Panc1 (cell line): ENCODE measurements around the gene TESK2. TPM values are rescaled to one million over a fixed set of nuclear protein-coding genes. Genes with fewer than 3 reads are reported as not detected.

Experiments used
- ATAC-seq: fragments of 200-7000 bp; cut with Tn5 transposase; 2 replicates; pipeline ENCODE4 v1.9.1; 2020; ENCODE audit warnings: mild to moderate bottlenecking, moderate library complexity
- BruUV-seq: library from RNA; stranded (reverse); fragments of 400-500 nt; replicated peaks from 2 replicates; lab custom pipeline; 2021; lab: Mats Ljungman, UMichigan
- CTCF ChIA-PET: fragments of 300-600 bp; sonication (Branson Sonifier 250); formaldehyde crosslinking; loops from one replicate; lab custom pipeline; 2022; ENCODE audit warnings: antibody characterized with exemption; lab: Charles Lee
- POLR2A ChIA-PET: fragments of 300-600 bp; sonication (Branson Sonifier 250); formaldehyde crosslinking; loops from one replicate; lab custom pipeline; 2022; ENCODE audit warnings: antibody characterized with exemption; lab: Charles Lee
- DNase-seq: peaks from one replicate; pipeline ENCODE4 v3.0.0-alpha.2; 2010; ENCODE audit warnings: low read depth, low spot score
- H3K27ac ChIP-seq: 2 replicates; pipeline ENCODE4 v1.5.1; 2011; ENCODE audit warnings: mild to moderate bottlenecking, low read length, inconsistent platforms
- H3K27me3 ChIP-seq: fragments of 200-500 bp; sonication (Bioruptor generic); 2 replicates; pipeline ENCODE4 v1.6.0; 2014; ENCODE audit warnings: low read length, inconsistent platforms; ENCODE audit not compliant: control insufficient read depth, insufficient read depth
- H3K36me3 ChIP-seq: fragments of 200-500 bp; sonication (Bioruptor generic); 2 replicates; pipeline ENCODE4 v1.5.1; 2014; ENCODE audit warnings: inconsistent platforms, mild to moderate bottlenecking, low read length, moderate library complexity; ENCODE audit not compliant: control insufficient read depth, insufficient read depth
- H3K4me1 ChIP-seq: 2 replicates; pipeline ENCODE4 v1.5.1; 2011; ENCODE audit warnings: inconsistent platforms, mild to moderate bottlenecking, low read length, moderate library complexity; ENCODE audit not compliant: control insufficient read depth, insufficient read depth
- H3K4me3 ChIP-seq, 2 experiments: 2 replicates each; pipeline ENCODE4 v1.5.1; 2011 to 2012; ENCODE audit warnings: low read depth in 2 of 2, low read length in 2 of 2, mild to moderate bottlenecking in 2 of 2, inconsistent platforms in 1 of 2, moderate library complexity in 1 of 2
- H3K9me3 ChIP-seq: fragments of 200-500 bp; sonication (Bioruptor generic); 2 replicates; pipeline ENCODE4 v1.5.1; 2014; ENCODE audit warnings: low read depth, mild to moderate bottlenecking, inconsistent platforms, low read length, moderate library complexity; ENCODE audit not compliant: control insufficient read depth, insufficient read depth
- POLR2AphosphoS5 ChIP-seq: IDR thresholded peaks from 2 replicates; pipeline ENCODE4 v1.6.1; 2012; ENCODE audit warnings: mild to moderate bottlenecking, low read depth, low read length, moderate library complexity
- SIN3A ChIP-seq: IDR thresholded peaks from 2 replicates; pipeline ENCODE4 v1.6.1; 2012; ENCODE audit warnings: low read depth, mild to moderate bottlenecking, low read length, moderate library complexity, borderline replicate concordance; ENCODE audit not compliant: insufficient read depth
- TCF7L2 ChIP-seq: IDR thresholded peaks from 2 replicates; pipeline ENCODE4 v1.6.1; 2011; ENCODE audit warnings: mild to moderate bottlenecking, low read depth, low read length, inconsistent platforms
- in situ Hi-C: cut with HindIII; loops from 2 replicates; pipeline ENCODE4 v1.10.0; 2016; ENCODE audit warnings: low sequenced_read_pairs, low pct_unique_long_range_greater_than_20kb
- intact Hi-C: fragments of 100-400 bp; cut with micrococcal nuclease; formaldehyde crosslinking; loops from one replicate; pipeline ENCODE4 v1.10.0; 2022; ENCODE audit not compliant: unreplicated experiment
- total RNA-seq: library from RNA; stranded (reverse); gene quantifications from one replicate; pipeline ENCODE4 v1.2.1, GENCODE V29; 2021; ENCODE audit not compliant: unreplicated experiment
- TF ChIP-seq, protein P1 (sequence below), 2 experiments: IDR thresholded peaks; 2 replicates each; pipeline ENCODE4 v1.6.1; 2011 to 2012; ENCODE audit warnings: low read depth in 2 of 2, control low read depth in 1 of 2, low read length in 1 of 2, mild to moderate bottlenecking in 1 of 2, moderate library complexity in 1 of 2; ENCODE audit not compliant: insufficient read depth in 1 of 2
- TF ChIP-seq, protein P2 (sequence below): fragments of 450-650 bp; IDR thresholded peaks from 2 replicates; pipeline ENCODE4 v1.5.1; 2017; ENCODE audit warnings: mild to moderate bottlenecking

The TESK2 gene
- total RNA-seq, 1 experiment from 2014 or later: 3.3 TPM

DNA sequence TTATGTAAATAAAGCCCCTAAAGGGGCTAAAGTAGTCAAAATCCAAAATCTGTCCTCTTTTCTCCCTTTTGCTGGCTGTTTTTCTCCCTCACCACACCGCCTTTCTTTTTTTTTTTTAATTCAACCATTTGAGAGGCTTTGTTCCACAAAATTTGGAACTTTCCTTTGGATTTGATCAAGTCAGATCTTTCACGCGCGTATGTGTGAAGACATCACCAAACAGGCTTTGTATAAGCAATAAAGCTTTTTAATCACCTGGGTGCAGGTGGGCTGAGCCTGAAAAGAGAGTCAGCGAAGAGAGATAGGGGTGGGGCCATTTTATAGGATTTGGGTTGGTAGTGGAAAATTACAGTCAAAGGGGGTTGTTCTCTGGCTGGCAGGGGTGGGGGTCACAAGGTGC, 169.5 kb downstream of the TESK2 start:
- H3K4me3 ChIP-seq: no peak overlapping the region
- no peaks in the 10 kb centered on the region for H3K36me3 ChIP-seq
- H3K27ac ChIP-seq: no peak overlapping the region
- ATAC-seq (no peak), DNase-seq (no peak)
- BruUV-seq: no TSS peak
- in situ Hi-C loops: no loop called here
- peaks cover 7% of the 10 kb centered on the region; the same call in 1 of the 2 replicates for H3K4me1 ChIP-seq
- intact Hi-C loops: no loop called here
- CTCF ChIA-PET: interaction anchor here (0.7 kb wide), 1 partner anchor 112 kb away, joined by 3 read pairs; no protein-coding TSS in a partner anchor
- no peaks in the 10 kb centered on the region for H3K9me3 ChIP-seq
- H3K27me3 ChIP-seq: no peaks in the 10 kb centered on the region
- POLR2A ChIA-PET: no interaction called here
- no peak for TF ChIP-seq POLR2AphosphoS5
- no peak for TF ChIP-seq TCF7L2
- no peak for TF ChIP-seq SIN3A
- TF ChIP-seq, protein P1, sequence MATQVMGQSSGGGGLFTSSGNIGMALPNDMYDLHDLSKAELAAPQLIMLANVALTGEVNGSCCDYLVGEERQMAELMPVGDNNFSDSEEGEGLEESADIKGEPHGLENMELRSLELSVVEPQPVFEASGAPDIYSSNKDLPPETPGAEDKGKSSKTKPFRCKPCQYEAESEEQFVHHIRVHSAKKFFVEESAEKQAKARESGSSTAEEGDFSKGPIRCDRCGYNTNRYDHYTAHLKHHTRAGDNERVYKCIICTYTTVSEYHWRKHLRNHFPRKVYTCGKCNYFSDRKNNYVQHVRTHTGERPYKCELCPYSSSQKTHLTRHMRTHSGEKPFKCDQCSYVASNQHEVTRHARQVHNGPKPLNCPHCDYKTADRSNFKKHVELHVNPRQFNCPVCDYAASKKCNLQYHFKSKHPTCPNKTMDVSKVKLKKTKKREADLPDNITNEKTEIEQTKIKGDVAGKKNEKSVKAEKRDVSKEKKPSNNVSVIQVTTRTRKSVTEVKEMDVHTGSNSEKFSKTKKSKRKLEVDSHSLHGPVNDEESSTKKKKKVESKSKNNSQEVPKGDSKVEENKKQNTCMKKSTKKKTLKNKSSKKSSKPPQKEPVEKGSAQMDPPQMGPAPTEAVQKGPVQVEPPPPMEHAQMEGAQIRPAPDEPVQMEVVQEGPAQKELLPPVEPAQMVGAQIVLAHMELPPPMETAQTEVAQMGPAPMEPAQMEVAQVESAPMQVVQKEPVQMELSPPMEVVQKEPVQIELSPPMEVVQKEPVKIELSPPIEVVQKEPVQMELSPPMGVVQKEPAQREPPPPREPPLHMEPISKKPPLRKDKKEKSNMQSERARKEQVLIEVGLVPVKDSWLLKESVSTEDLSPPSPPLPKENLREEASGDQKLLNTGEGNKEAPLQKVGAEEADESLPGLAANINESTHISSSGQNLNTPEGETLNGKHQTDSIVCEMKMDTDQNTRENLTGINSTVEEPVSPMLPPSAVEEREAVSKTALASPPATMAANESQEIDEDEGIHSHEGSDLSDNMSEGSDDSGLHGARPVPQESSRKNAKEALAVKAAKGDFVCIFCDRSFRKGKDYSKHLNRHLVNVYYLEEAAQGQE (IDR thresholded peaks at IDR 0.05; ENCODE audit: insufficient read depth in 1 of 2, low read depth in 2 of 2, low read length in 1 of 2): no peak
- TF ChIP-seq, protein P2, sequence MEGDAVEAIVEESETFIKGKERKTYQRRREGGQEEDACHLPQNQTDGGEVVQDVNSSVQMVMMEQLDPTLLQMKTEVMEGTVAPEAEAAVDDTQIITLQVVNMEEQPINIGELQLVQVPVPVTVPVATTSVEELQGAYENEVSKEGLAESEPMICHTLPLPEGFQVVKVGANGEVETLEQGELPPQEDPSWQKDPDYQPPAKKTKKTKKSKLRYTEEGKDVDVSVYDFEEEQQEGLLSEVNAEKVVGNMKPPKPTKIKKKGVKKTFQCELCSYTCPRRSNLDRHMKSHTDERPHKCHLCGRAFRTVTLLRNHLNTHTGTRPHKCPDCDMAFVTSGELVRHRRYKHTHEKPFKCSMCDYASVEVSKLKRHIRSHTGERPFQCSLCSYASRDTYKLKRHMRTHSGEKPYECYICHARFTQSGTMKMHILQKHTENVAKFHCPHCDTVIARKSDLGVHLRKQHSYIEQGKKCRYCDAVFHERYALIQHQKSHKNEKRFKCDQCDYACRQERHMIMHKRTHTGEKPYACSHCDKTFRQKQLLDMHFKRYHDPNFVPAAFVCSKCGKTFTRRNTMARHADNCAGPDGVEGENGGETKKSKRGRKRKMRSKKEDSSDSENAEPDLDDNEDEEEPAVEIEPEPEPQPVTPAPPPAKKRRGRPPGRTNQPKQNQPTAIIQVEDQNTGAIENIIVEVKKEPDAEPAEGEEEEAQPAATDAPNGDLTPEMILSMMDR: no peak

DNA sequence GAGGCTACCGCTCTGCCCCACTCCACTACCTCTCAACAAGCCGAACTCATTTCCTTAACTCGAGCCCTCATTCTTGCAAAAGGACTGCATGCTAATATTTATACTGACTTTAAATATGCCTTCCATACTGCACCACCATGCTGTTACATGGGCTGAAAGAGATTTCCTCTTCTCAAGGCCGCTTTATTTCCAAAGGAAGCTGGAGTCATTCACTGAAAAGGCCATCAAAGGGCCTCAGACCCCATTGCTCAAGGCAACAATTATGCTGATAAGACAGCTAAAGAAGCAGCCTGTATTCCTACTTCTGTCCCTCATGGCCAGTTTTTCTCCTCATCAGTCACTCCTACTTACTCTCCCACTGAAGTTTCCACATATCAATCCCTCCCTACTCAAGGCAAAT, 171.2 kb downstream of the TESK2 start:
- DNase-seq (no peak), ATAC-seq (no peak)
- intact Hi-C loops: no loop called here
- ChIA-PET CTCF (no interaction called here), POLR2A (no interaction called here)
- TF ChIP-seq SIN3A: no peak
- BruUV-seq: no TSS peak
- no peaks in the 10 kb centered on the region for H3K4me1 ChIP-seq
- H3K27ac ChIP-seq: no peak overlapping the region
- H3K36me3 ChIP-seq: no peaks in the 10 kb centered on the region
- H3K9me3 ChIP-seq: no peaks in the 10 kb centered on the region
- H3K27me3 ChIP-seq: no peaks in the 10 kb centered on the region
- in situ Hi-C loops: no loop called here
- no peak overlapping the region for H3K4me3 ChIP-seq

DNA sequence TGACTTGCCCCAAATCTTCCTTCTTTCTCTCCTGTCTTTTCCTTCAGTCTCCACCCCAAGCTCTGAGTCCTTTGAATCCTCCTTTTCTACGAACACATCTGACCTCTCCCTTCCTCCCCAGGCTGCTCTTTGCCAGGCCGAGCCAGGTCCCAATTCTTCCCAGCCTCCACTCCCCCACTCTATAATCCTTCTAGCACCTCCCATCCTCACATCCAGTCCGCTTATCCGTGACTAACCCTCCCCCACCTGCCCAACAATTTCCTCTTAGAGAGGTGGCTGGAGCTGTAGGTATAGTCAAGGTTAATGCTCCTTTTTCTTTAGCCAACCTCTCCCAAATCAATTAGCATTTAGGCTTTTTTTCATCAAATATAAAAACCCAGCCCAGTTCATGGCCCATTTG, 173.8 kb downstream of the TESK2 start:
- ATAC-seq (no peak), DNase-seq (no peak)
- no peaks in the 10 kb centered on the region for H3K4me1 ChIP-seq
- TF ChIP-seq TCF7L2 (no peak), POLR2AphosphoS5 (no peak), SIN3A (no peak)
- TF ChIP-seq, protein P1 (IDR thresholded peaks at IDR 0.05; ENCODE audit: insufficient read depth in 1 of 2, low read depth in 2 of 2, low read length in 1 of 2): no peak
- TF ChIP-seq, protein P2: no peak
- no peak overlapping the region for H3K4me3 ChIP-seq
- POLR2A ChIA-PET: no interaction called here
- no peaks in the 10 kb centered on the region for H3K36me3 ChIP-seq
- H3K27me3 ChIP-seq: no peaks in the 10 kb centered on the region
- CTCF ChIA-PET: no interaction called here
- intact Hi-C loops: no loop called here
- H3K9me3 ChIP-seq: no peaks in the 10 kb centered on the region
- H3K27ac ChIP-seq: no peak overlapping the region
- in situ Hi-C loops: no loop called here
- no TSS peak for BruUV-seq
